SK-N-SH (cell line): ENCODE results near the gene CIPC. TPM values are rescaled to one million over a fixed set of nuclear protein-coding genes. Genes with fewer than 3 reads are reported as not detected.

Experiments
- CTCF ChIA-PET: fragments of 300-600, 350-600 bp; formaldehyde crosslinking; extraction: SDS; loops from one replicate; lab custom pipeline; 2021; lab: Yijun Ruan, JAX
- POLR2A ChIA-PET: fragments of 350-600 bp; sonication (Branson Sonifier 250); formaldehyde crosslinking; extraction: SDS; loops from one replicate; lab custom pipeline; 2020; ENCODE audit warnings: antibody characterized with exemption, inconsistent platforms; lab: Yijun Ruan, JAX
- DNase-seq: peaks from one replicate; pipeline ENCODE4 v3.0.0; 2012
- H2AFZ ChIP-seq: fragments of 200-600 bp; sonication (generic); 2 replicates; pipeline ENCODE4 v1.8.1; 2016; ENCODE audit warnings: antibody characterized with exemption, mild to moderate bottlenecking, low read depth
- H3F3A ChIP-seq: fragments of 200-600 bp; sonication (generic); replicated peaks from 2 replicates; pipeline ENCODE3; 2016; ENCODE audit warnings: antibody characterized with exemption, mild to moderate bottlenecking; ENCODE audit not compliant: insufficient read depth
- H3K27ac ChIP-seq, 2 experiments: fragments of 200-500 bp in 1 of 2; fragments of 200-600 bp in 1 of 2; sonication (Bioruptor generic) in 1 of 2; sonication (generic), shearing (Covaris generic) in 1 of 2; 2 replicates each; pipeline versions ENCODE4 v1.5.1 to v1.6.1; 2014 to 2016; ENCODE audit warnings: low read depth in 2 of 2, inconsistent platforms in 1 of 2, low read length in 1 of 2, mild to moderate bottlenecking in 1 of 2, mixed read lengths in 1 of 2
- H3K27me3 ChIP-seq: fragments of 200-600 bp; sonication (generic), shearing (Covaris generic); 2 replicates; pipeline ENCODE4 v1.6.1; 2016; ENCODE audit warnings: mixed run types; ENCODE audit not compliant: insufficient read depth
- H3K36me3 ChIP-seq, 2 experiments: fragments of 200-500 bp in 1 of 2; fragments of 200-600 bp in 1 of 2; sonication (Bioruptor generic) in 1 of 2; sonication (generic) in 1 of 2; replicated peaks in 1 of 2; 2 replicates each; pipeline versions ENCODE3 to v1.5.1; 2014 to 2016; ENCODE audit warnings: low read length in 1 of 2, mild to moderate bottlenecking in 1 of 2; ENCODE audit not compliant: insufficient read depth in 2 of 2, control insufficient read depth in 1 of 2
- H3K4me1 ChIP-seq, 2 experiments: fragments of 200-500 bp in 1 of 2; fragments of 200-600 bp in 1 of 2; sonication (Bioruptor generic) in 1 of 2; sonication (generic), shearing (Covaris generic) in 1 of 2; 2 replicates each; pipeline versions ENCODE4 v1.5.1 to v1.6.1; 2014 to 2016; ENCODE audit warnings: low read depth in 1 of 2, low read length in 1 of 2, mixed run types in 1 of 2; ENCODE audit not compliant: insufficient read depth in 2 of 2, control insufficient read depth in 1 of 2
- H3K4me2 ChIP-seq: fragments of 200-600 bp; sonication (generic), shearing (Covaris generic); 2 replicates; pipeline ENCODE4 v1.6.1; 2017; ENCODE audit warnings: mixed run types
- H3K4me3 ChIP-seq, 2 experiments: fragments of 200-500 bp in 1 of 2; fragments of 200-600 bp in 1 of 2; sonication (Bioruptor generic) in 1 of 2; sonication (generic), shearing (Covaris generic) in 1 of 2; 2 replicates each; pipeline versions ENCODE4 v1.5.1 to v1.8.1; 2014 to 2016; ENCODE audit warnings: low read depth in 2 of 2, inconsistent platforms in 1 of 2, low read length in 1 of 2, mild to moderate bottlenecking in 1 of 2, mixed read lengths in 1 of 2, moderate library complexity in 1 of 2
- H3K79me2 ChIP-seq: fragments of 200-600 bp; sonication (generic); 2 replicates; pipeline ENCODE4 v1.8.1; 2017; ENCODE audit warnings: mild to moderate bottlenecking; ENCODE audit not compliant: insufficient read depth
- H3K9ac ChIP-seq: fragments of 200-600 bp; sonication (generic); 2 replicates; pipeline ENCODE4 v1.6.1; 2017; ENCODE audit warnings: mixed run types
- H3K9me2 ChIP-seq: fragments of 200-600 bp; sonication (generic); 2 replicates; pipeline ENCODE4 v1.6.1; 2017; ENCODE audit warnings: mixed run types
- H3K9me3 ChIP-seq: fragments of 200-600 bp; sonication (generic); 2 replicates; pipeline ENCODE4 v1.6.1; 2017; ENCODE audit warnings: mixed run types, mild to moderate bottlenecking, moderate library complexity
- H4K20me1 ChIP-seq: fragments of 200-600 bp; sonication (generic); 2 replicates; pipeline ENCODE4 v1.6.1; 2017; ENCODE audit warnings: mild to moderate bottlenecking, mixed run types; ENCODE audit not compliant: insufficient read depth
- CHD2 ChIP-seq: fragments of 150-350 bp; IDR thresholded peaks from 2 replicates; pipeline ENCODE4 v1.6.1; 2018; ENCODE audit warnings: low read length; ENCODE audit not compliant: partially characterized antibody
- ELF1 ChIP-seq: IDR thresholded peaks from 2 replicates; pipeline ENCODE4 v1.4.0; 2012
- EZH2phosphoT487 ChIP-seq: fragments of 200-600 bp; sonication (generic); IDR thresholded peaks from 2 replicates; pipeline ENCODE4 v1.6.1; 2017; ENCODE audit warnings: low read depth, mixed run types, mild to moderate bottlenecking, antibody characterized with exemption, moderate library complexity, borderline replicate concordance
- FOXM1 ChIP-seq: IDR thresholded peaks from 2 replicates; pipeline ENCODE4 v1.4.0; 2012; ENCODE audit warnings: low read depth, mild to moderate bottlenecking
- JUND ChIP-seq: IDR thresholded peaks from 2 replicates; pipeline ENCODE4 v1.4.0; 2012
- MAX ChIP-seq: IDR thresholded peaks from 2 replicates; pipeline ENCODE4 v1.4.0; 2012; ENCODE audit warnings: low read depth
- MEF2A ChIP-seq: IDR thresholded peaks from 2 replicates; pipeline ENCODE4 v1.4.0; 2012; ENCODE audit warnings: low read depth, borderline replicate concordance
- NFIC ChIP-seq: IDR thresholded peaks from 2 replicates; pipeline ENCODE4 v1.4.0; 2012; ENCODE audit warnings: borderline replicate concordance
- PBX3 ChIP-seq: IDR thresholded peaks from 2 replicates; pipeline ENCODE4; 2012
- POLR2AphosphoS5 ChIP-seq: IDR thresholded peaks from 2 replicates; pipeline ENCODE4 v1.6.1; 2012; ENCODE audit warnings: low read depth, low read length
- TAF1 ChIP-seq: IDR thresholded peaks from 2 replicates; pipeline ENCODE4 v1.6.1; 2012; ENCODE audit warnings: low read depth, mild to moderate bottlenecking, low read length, moderate library complexity, borderline replicate concordance
- TEAD4 ChIP-seq: IDR thresholded peaks from 2 replicates; pipeline ENCODE4 v1.4.0; 2012; ENCODE audit warnings: mild to moderate bottlenecking, borderline replicate concordance; ENCODE audit not compliant: insufficient read depth
- USF1 ChIP-seq: IDR thresholded peaks from 2 replicates; pipeline ENCODE4 v1.4.0; 2012; ENCODE audit warnings: low read depth, borderline replicate concordance
- ZBTB33 ChIP-seq: IDR thresholded peaks from 2 replicates; pipeline ENCODE4 v1.4.0; 2012; ENCODE audit warnings: low read depth, borderline replicate concordance
- WGBS: methylation state at CpG from one replicate; pipeline ENCODE4 v1.1.6; 2017; ENCODE audit warnings: low lambda C conversion rate; 5-methylcytosine and 5-hydroxymethylcytosine counted together
- polyA plus RNA-seq, 3 experiments: library from polyadenylated mRNA; depleted of rRNA; stranded (reverse); fragments of >200 nt; gene quantifications; 2 replicates each; pipeline ENCODE4 v1.2.3, GENCODE V29; 2012

CIPC gene
- polyA plus RNA-seq, 1 of the 3 experiments (the other 2 are of a cell fraction) = 6.5 TPM

GRCh38 chr14:77083082-77083481, 15.0 kb upstream of the CIPC start:
- Histone ChIP-seq H2AFZ (no peak overlapping the region), H3F3A (no peaks in the 10 kb centered on the region), H3K4me3 (no peak overlapping the region), H3K79me2 (no peaks in the 10 kb centered on the region), H3K4me2 (no peak overlapping the region), H3K27ac (no peak overlapping the region), H3K9me2 (no peaks in the 10 kb centered on the region), H4K20me1 (no peaks in the 10 kb centered on the region), H3K9ac (no peak overlapping the region), H3K27me3 (no peaks in the 10 kb centered on the region; the same call in 1 of the 2 replicates), H3K4me1 (peaks cover 0 to 5% of the 10 kb centered on the region in 2 experiments; a peak in 2 of 4 replicates), H3K36me3 (no peaks in the 10 kb centered on the region), H3K9me3 (0 out of 2 replicates have a peak, but pooled peaks cover 4% of the 10 kb centered on the region)
- no peak for DNase-seq
- ChIA-PET POLR2A (no interaction called here), CTCF (interaction anchor here (1.2 to 17.4 kb wide), 8 partner anchors 8 to 212 kb away, joined by 3 to 309 read pairs (median 14); no protein-coding TSS in a partner anchor)
- TF ChIP-seq USF1 (no peak), ELF1 (no peak)
- 94% methylated on average over 3 of the region's 3 CpGs for WGBS

- ChIA-PET POLR2A (no interaction called here), CTCF (interaction anchor here (1.3 to 17.4 kb wide), 7 partner anchors 10 to 214 kb away, joined by 4 to 309 read pairs (median 8); no protein-coding TSS in a partner anchor)
- no peak overlapping the region for H3K9ac ChIP-seq
- H3K27me3 ChIP-seq = no peaks in the 10 kb centered on the region; the same call in 1 of the 2 replicates
- no peak overlapping the region for H3K4me3 ChIP-seq
- TF ChIP-seq FOXM1 (no peak), NFIC (no peak), PBX3 (no peak), JUND (no peak), MEF2A (no peak), ZBTB33 (no peak), EZH2phosphoT487 (no peak), ELF1 (no peak), TEAD4 (no peak), MAX (no peak), USF1 (no peak), POLR2AphosphoS5 (no peak), CHD2 (no peak), TAF1 (no peak)
- no peaks in the 10 kb centered on the region for H3K79me2 ChIP-seq
- H2AFZ ChIP-seq = no peak overlapping the region
- no peak for DNase-seq
- WGBS = 83% methylated on average over 5 of the region's 5 CpGs
- H3K4me1 ChIP-seq = peaks cover 0 to 5% of the 10 kb centered on the region in 2 experiments; a peak in 2 of 4 replicates
- no peaks in the 10 kb centered on the region for H3K36me3 ChIP-seq
- H3K4me2 ChIP-seq = no peak overlapping the region
- H4K20me1 ChIP-seq = no peaks in the 10 kb centered on the region
- no peaks in the 10 kb centered on the region for H3K9me2 ChIP-seq
- H3K27ac ChIP-seq = no peak overlapping the region
- H3K9me3 ChIP-seq = 0 out of 2 replicates have a peak, but pooled peaks cover under 1% of the 10 kb centered on the region
- no peaks in the 10 kb centered on the region for H3F3A ChIP-seq
Observed at GRCh38 chr14:77084985-77085384, 13.1 kb upstream of the CIPC start.
